Mesodermal cell (in vitro differentiated cells): ENCODE measurements around the gene HOXC5.

Source experiments
- H3K27ac ChIP-seq: 2 replicates; pipeline ENCODE4 v1.7.0; 2013; ENCODE audit warnings: mild to moderate bottlenecking, low read depth, low read length, moderate library complexity; ENCODE audit not compliant: severe bottlenecking
- H3K36me3 ChIP-seq: 2 replicates; pipeline ENCODE4 v1.7.1; 2013; ENCODE audit warnings: mild to moderate bottlenecking, low read length, moderate library complexity; ENCODE audit not compliant: control insufficient read depth, insufficient read depth
- H3K4me1 ChIP-seq: one replicate; pipeline ENCODE4 v1.7.1; 2013; ENCODE audit warnings: mild to moderate bottlenecking, low read length; ENCODE audit not compliant: insufficient read depth, control insufficient read depth, poor library complexity, severe bottlenecking
- H3K4me3 ChIP-seq: 2 replicates; pipeline ENCODE4 v1.7.0; 2013; ENCODE audit warnings: low read length, control low read depth, mild to moderate bottlenecking; ENCODE audit not compliant: insufficient read depth, poor library complexity, severe bottlenecking; ENCODE audit errors: extremely low read depth
- H3K9me3 ChIP-seq: 2 replicates; pipeline ENCODE4 v1.7.1; 2013; ENCODE audit warnings: mild to moderate bottlenecking, low read length, moderate library complexity; ENCODE audit not compliant: control insufficient read depth
- WGBS, 2 experiments: methylation state at CpG; one replicate each; pipeline ENCODE4 v1.1.5; 2013; ENCODE audit warnings: missing lambda C conversion rate in 2 of 2; ENCODE audit not compliant: insufficient coverage in 2 of 2; 5-methylcytosine and 5-hydroxymethylcytosine counted together

HOXC5 gene

GRCh38 chr12:54046809-54047159 is 13.9 kb downstream of the HOXC5 start:
- no peak overlapping the region for H3K27ac ChIP-seq
- H3K4me3 ChIP-seq = no peak overlapping the region
- H3K36me3 ChIP-seq = no peaks in the 10 kb centered on the region
- 3 to 9% methylated on average over 25 to 26 of the region's 27 CpGs for WGBS, 2 experiments
- no peaks in the 10 kb centered on the region for H3K9me3 ChIP-seq
- H3K4me1 ChIP-seq = no peaks in the 10 kb centered on the region

- Histone ChIP-seq H3K27ac (no peak overlapping the region), H3K4me1 (no peaks in the 10 kb centered on the region), H3K36me3 (no peaks in the 10 kb centered on the region), H3K9me3 (no peaks in the 10 kb centered on the region), H3K4me3 (no peak overlapping the region)
- WGBS, 2 experiments = 2 to 3% methylated on average over 52 to 57 of the region's 61 CpGs
Observed at GRCh38 chr12:54047160-54047963, 14.5 kb downstream of the HOXC5 start.

- no peak overlapping the region for H3K27ac ChIP-seq
- H3K36me3 ChIP-seq = no peaks in the 10 kb centered on the region
- H3K9me3 ChIP-seq = no peaks in the 10 kb centered on the region
- no peaks in the 10 kb centered on the region for H3K4me1 ChIP-seq
- H3K4me3 ChIP-seq = no peak overlapping the region
- 0 to 9% methylated on average over 4 to 5 of the region's 8 CpGs for WGBS, 2 experiments
Observed at GRCh38 chr12:54047964-54048303, 15.1 kb downstream of the HOXC5 start.

GRCh38 chr12:54048406-54049093 is 15.7 kb downstream of the HOXC5 start:
- no peaks in the 10 kb centered on the region for H3K9me3 ChIP-seq
- H3K27ac ChIP-seq = no peak overlapping the region
- no peaks in the 10 kb centered on the region for H3K36me3 ChIP-seq
- 7 to 23% methylated on average over 2 to 3 of the region's 3 CpGs for WGBS, 2 experiments
- H3K4me3 ChIP-seq = no peak overlapping the region
- H3K4me1 ChIP-seq = no peaks in the 10 kb centered on the region

GRCh38 chr12:54049108-54049507 is 16.3 kb downstream of the HOXC5 start:
- WGBS, 2 experiments = 10% methylated on average over 4 of the region's 6 CpGs; no CpG with 5 or more reads in 1 of the 2 experiments
- Histone ChIP-seq H3K4me1 (no peaks in the 10 kb centered on the region), H3K36me3 (no peaks in the 10 kb centered on the region), H3K27ac (no peak overlapping the region), H3K9me3 (no peaks in the 10 kb centered on the region), H3K4me3 (no peak overlapping the region)

- WGBS, 2 experiments = 0% methylated on average over 1 of the region's 2 CpGs
- no peak overlapping the region for H3K27ac ChIP-seq
- H3K4me3 ChIP-seq = no peak overlapping the region
- H3K9me3 ChIP-seq = no peaks in the 10 kb centered on the region
- no peaks in the 10 kb centered on the region for H3K36me3 ChIP-seq
- no peaks in the 10 kb centered on the region for H3K4me1 ChIP-seq
Observed at GRCh38 chr12:54050482-54050810, 17.6 kb downstream of the HOXC5 start.

- no peak overlapping the region for H3K4me3 ChIP-seq
- H3K36me3 ChIP-seq = no peaks in the 10 kb centered on the region
- no peaks in the 10 kb centered on the region for H3K9me3 ChIP-seq
- WGBS, 2 experiments = 7 to 12% methylated on average over 5 to 10 of the region's 12 CpGs
- H3K27ac ChIP-seq = no peak overlapping the region
- no peaks in the 10 kb centered on the region for H3K4me1 ChIP-seq
Observed at GRCh38 chr12:54051026-54051842, 18.4 kb downstream of the HOXC5 start.

- no peak overlapping the region for H3K4me3 ChIP-seq
- no peaks in the 10 kb centered on the region for H3K36me3 ChIP-seq
- H3K27ac ChIP-seq = no peak overlapping the region
- H3K9me3 ChIP-seq = no peaks in the 10 kb centered on the region
- H3K4me1 ChIP-seq = no peaks in the 10 kb centered on the region
- 3 to 8% methylated on average over 11 to 18 of the region's 24 CpGs for WGBS, 2 experiments
Observed at GRCh38 chr12:54051874-54052437, 19.1 kb downstream of the HOXC5 start.

- WGBS, 2 experiments = 3% methylated on average over 4 of the region's 10 CpGs
- Histone ChIP-seq H3K27ac (peak overlapping the region; percentile 24), H3K9me3 (no peaks in the 10 kb centered on the region), H3K4me3 (no peak overlapping the region), H3K4me1 (no peaks in the 10 kb centered on the region), H3K36me3 (no peaks in the 10 kb centered on the region)
Observed at GRCh38 chr12:54052438-54053002, 19.7 kb downstream of the HOXC5 start.

- Histone ChIP-seq H3K4me1 (no peaks in the 10 kb centered on the region), H3K9me3 (no peaks in the 10 kb centered on the region), H3K4me3 (peak overlapping the region; percentile 25), H3K27ac (no peak overlapping the region), H3K36me3 (no peaks in the 10 kb centered on the region)
- 3% methylated on average over 12 of the region's 22 CpGs; no CpG with 5 or more reads in 1 of the 2 experiments for WGBS, 2 experiments
Observed at GRCh38 chr12:54053003-54053750, 20.3 kb downstream of the HOXC5 start.
